Measurements from ENCODE around the gene KCTD8.

DNA sequence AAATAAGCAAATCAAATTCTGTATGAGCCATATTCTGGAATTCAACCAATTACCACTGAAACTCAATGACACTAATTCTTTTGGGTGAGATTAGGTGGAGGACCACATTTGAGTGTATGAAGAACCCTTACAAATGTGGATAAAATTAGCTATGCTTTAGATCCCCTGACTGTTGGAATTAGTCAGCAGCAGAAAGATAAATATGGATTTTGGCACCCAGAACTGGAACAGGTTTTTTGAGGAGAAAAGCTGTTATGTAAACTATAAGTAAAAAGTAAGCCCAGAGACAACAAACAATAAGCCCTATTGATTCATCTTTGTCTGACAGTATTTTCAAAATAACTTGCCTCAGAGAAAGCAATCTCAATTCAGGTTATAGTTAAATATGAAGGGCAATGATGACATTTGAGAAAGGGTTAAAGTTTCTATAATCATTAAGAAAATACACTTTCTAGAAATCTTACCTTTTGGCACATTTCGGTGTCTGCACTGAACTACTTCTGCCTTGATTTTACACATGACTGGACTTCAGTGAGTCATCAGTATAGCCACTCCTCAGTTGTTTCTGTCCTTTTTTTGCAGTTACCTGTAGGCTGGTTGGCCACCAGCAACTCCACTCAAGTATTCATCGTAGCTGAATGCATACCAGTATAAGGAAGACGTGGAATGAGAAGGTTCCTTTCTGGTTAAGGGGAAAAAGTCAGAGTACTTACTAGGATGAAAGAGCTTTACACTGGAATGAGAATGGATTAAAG lies 80.0 kb downstream of the KCTD8 start:
- TF ChIP-seq CTCF (IDR thresholded peaks at IDR 0.05) (no peak), POLR2A (IDR thresholded peaks at IDR 0.05) (no peak)

Data from stomach (tissue), 4 donors.